ENCODE data around the gene PHPT1. TPM values are rescaled to one million over a fixed set of nuclear protein-coding genes. Genes with fewer than 3 reads are reported as not detected.
A peak's percentile ranks its signal among the peaks of the same experiment; 100 is the strongest.
"Not testable (repeated sequence)": the region's sequence is repeated elsewhere in the genome, so short reads cannot be mapped to it uniquely, and the experiment has no call there.

Gene PHPT1
- total and polyA plus RNA-seq, 2 donors = 66.5 to 85.7 TPM

DNA sequence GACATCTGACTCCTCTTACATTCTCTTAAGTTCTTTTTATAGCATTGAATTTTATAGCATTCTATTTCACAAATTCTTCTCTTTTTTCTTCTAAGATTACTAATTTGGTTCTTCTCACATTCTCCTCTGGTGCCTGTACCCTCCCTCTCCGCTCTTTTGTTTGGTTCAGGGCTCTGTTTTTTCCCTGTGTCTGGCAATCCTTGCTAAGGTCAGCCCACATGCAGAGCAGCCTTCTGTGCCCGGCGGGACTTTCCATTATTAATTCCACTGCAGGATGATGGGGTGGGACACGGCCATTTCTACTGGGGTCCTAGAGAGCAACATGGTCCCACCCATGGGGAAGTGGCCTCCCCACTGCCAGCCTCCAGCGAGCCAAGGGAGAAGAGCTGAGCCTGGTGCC lies 27.3 kb downstream of the PHPT1 start:
- no peak overlapping the region for H3K4me3 ChIP-seq (ENCODE audit: low read length in 2 of 2)
- peaks cover 0 to 15% of the 10 kb centered on the region in 2 donors for H3K9me3 ChIP-seq (ENCODE audit: control insufficient read depth in 2 of 2, insufficient read depth in 1 of 2, low read length in 1 of 2)
- peaks cover 0 to 3% of the 10 kb centered on the region in 2 donors for H3K4me1 ChIP-seq (ENCODE audit: control insufficient read depth in 2 of 2, insufficient read depth in 2 of 2, low read length in 2 of 2)
- H3K27me3 ChIP-seq (ENCODE audit: control insufficient read depth in 2 of 2, insufficient read depth in 1 of 2, low read length in 1 of 2) = peaks cover 0 to 6% of the 10 kb centered on the region in 2 donors
- H3K36me3 ChIP-seq (ENCODE audit: control insufficient read depth in 2 of 2, insufficient read depth in 2 of 2, low read length in 1 of 2) = no peaks in the 10 kb centered on the region
- WGBS = 94% methylated on average over 5 of the region's 5 CpGs
- no peak for DNase-seq (ENCODE audit: low read depth in 6 of 9, low spot score in 9 of 9)
- no peak overlapping the region for H3K27ac ChIP-seq (ENCODE audit: low read depth in 1 of 2, low read length in 1 of 2)

GRCh38 chr9:136880651-136881050 lies 31.4 kb downstream of the PHPT1 start:
- Histone ChIP-seq H3K36me3 (ENCODE audit: control insufficient read depth in 2 of 2, insufficient read depth in 2 of 2, low read length in 1 of 2) (no peaks in the 10 kb centered on the region), H3K27me3 (ENCODE audit: control insufficient read depth in 2 of 2, insufficient read depth in 1 of 2, low read length in 1 of 2) (peaks cover 0 to 6% of the 10 kb centered on the region in 2 donors), H3K9me3 (ENCODE audit: control insufficient read depth in 2 of 2, insufficient read depth in 1 of 2, low read length in 1 of 2) (peaks cover 0 to 4% of the 10 kb centered on the region in 2 donors), H3K4me1 (ENCODE audit: control insufficient read depth in 2 of 2, insufficient read depth in 2 of 2, low read length in 2 of 2) (peaks cover 3 to 27% of the 10 kb centered on the region in 2 donors), H3K4me3 (ENCODE audit: low read length in 2 of 2) (no peak overlapping the region), H3K27ac (ENCODE audit: low read depth in 1 of 2, low read length in 1 of 2) (no peak overlapping the region)
- 87% methylated on average over 11 of the region's 11 CpGs for WGBS
- no peak for DNase-seq (ENCODE audit: low read depth in 6 of 9, low spot score in 9 of 9)

GRCh38 chr9:136881691-136882108 lies 32.5 kb downstream of the PHPT1 start:
- peaks cover 3 to 28% of the 10 kb centered on the region in 2 donors for H3K4me1 ChIP-seq (ENCODE audit: control insufficient read depth in 2 of 2, insufficient read depth in 2 of 2, low read length in 2 of 2)
- DNase-seq (ENCODE audit: low read depth in 6 of 9, low spot score in 9 of 9) = peak in 1 of 9 donors; percentile 40
- H3K4me3 ChIP-seq (ENCODE audit: low read length in 2 of 2) = no peak overlapping the region
- peaks cover 0 to 4% of the 10 kb centered on the region in 2 donors for H3K9me3 ChIP-seq (ENCODE audit: control insufficient read depth in 2 of 2, insufficient read depth in 1 of 2, low read length in 1 of 2)
- peaks cover 0 to 3% of the 10 kb centered on the region in 2 donors for H3K27me3 ChIP-seq (ENCODE audit: control insufficient read depth in 2 of 2, insufficient read depth in 1 of 2, low read length in 1 of 2)
- H3K27ac ChIP-seq (ENCODE audit: low read depth in 1 of 2, low read length in 1 of 2) = peak overlapping the region; percentile 65 to 79
- 19% methylated on average over 9 of the region's 9 CpGs for WGBS
- H3K36me3 ChIP-seq (ENCODE audit: control insufficient read depth in 2 of 2, insufficient read depth in 2 of 2, low read length in 1 of 2) = no peaks in the 10 kb centered on the region

DNA sequence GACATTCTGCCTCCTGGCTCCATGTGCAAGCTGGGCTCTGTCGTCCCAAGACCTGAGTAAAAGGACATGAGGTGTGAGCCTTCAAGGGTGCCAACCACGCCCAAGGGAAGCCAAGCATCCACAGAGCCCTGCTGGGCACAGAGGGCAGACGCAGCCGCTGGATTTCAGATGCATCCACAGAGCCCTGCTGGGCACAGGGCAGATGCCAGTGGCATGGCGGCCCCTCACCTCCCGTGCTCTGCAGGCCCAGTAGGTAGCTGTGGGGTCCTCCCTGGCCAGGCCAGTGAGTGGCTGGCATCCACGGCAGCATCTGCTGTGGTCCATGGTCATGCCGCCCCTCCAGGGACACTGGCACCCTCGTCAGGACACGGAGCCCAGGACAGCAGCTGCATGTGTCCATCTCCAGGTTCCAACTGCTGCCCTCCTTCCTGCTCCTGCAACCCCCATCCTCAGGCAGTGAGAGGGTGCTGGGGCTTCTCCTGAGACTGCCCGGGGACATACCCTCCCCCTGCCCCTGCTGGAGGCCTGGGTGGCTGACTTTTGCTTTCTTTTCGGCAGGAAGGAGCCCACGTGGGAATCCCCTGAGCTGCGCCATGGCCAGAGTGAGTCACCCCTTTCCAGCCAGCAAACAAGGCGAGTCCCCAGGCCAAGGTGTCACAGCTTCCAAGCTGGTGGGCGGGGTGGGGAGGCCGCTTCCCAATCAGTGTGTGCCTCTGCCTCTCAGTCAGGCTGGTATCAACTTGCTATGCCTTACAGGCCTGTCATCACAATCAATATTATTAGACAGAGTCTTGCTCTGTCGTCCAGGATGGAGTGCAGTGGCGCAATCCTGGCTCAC lies 33.1 kb downstream of the PHPT1 start:
- H3K9me3 ChIP-seq (ENCODE audit: control insufficient read depth in 2 of 2, insufficient read depth in 1 of 2, low read length in 1 of 2) = peaks cover 0 to 4% of the 10 kb centered on the region in 2 donors
- H3K4me3 ChIP-seq (ENCODE audit: low read length in 2 of 2) = no peak overlapping the region
- peaks cover 7 to 33% of the 10 kb centered on the region in 2 donors for H3K4me1 ChIP-seq (ENCODE audit: control insufficient read depth in 2 of 2, insufficient read depth in 2 of 2, low read length in 2 of 2)
- peak in 2 of 9 donors; percentile 32 to 58 for DNase-seq (ENCODE audit: low read depth in 6 of 9, low spot score in 9 of 9)
- no peaks in the 10 kb centered on the region for H3K27me3 ChIP-seq (ENCODE audit: control insufficient read depth in 2 of 2, insufficient read depth in 1 of 2, low read length in 1 of 2)
- peak overlapping the region; percentile 1 to 79 for H3K27ac ChIP-seq (ENCODE audit: low read depth in 1 of 2, low read length in 1 of 2)
- no peaks in the 10 kb centered on the region for H3K36me3 ChIP-seq (ENCODE audit: control insufficient read depth in 2 of 2, insufficient read depth in 2 of 2, low read length in 1 of 2)
- WGBS = 60% methylated on average over 19 of the region's 19 CpGs

GRCh38 chr9:136882947-136883283 lies 33.7 kb downstream of the PHPT1 start:
- H3K27me3 ChIP-seq (ENCODE audit: control insufficient read depth in 2 of 2, insufficient read depth in 1 of 2, low read length in 1 of 2); H3K36me3 ChIP-seq (ENCODE audit: control insufficient read depth in 2 of 2, insufficient read depth in 2 of 2, low read length in 1 of 2); H3K9me3 ChIP-seq (ENCODE audit: control insufficient read depth in 2 of 2, insufficient read depth in 1 of 2, low read length in 1 of 2); DNase-seq (ENCODE audit: low read depth in 6 of 9, low spot score in 9 of 9); H3K4me3 ChIP-seq (ENCODE audit: low read length in 2 of 2): not testable (repeated sequence)
- Histone ChIP-seq H3K4me1 (ENCODE audit: control insufficient read depth in 2 of 2, insufficient read depth in 2 of 2, low read length in 2 of 2) (peaks cover 9 to 35% of the 10 kb centered on the region in 2 donors), H3K27ac (ENCODE audit: low read depth in 1 of 2, low read length in 1 of 2) (peak overlapping the region; percentile 19 to 36)
- WGBS = 95% methylated on average over 9 of the region's 9 CpGs

DNA sequence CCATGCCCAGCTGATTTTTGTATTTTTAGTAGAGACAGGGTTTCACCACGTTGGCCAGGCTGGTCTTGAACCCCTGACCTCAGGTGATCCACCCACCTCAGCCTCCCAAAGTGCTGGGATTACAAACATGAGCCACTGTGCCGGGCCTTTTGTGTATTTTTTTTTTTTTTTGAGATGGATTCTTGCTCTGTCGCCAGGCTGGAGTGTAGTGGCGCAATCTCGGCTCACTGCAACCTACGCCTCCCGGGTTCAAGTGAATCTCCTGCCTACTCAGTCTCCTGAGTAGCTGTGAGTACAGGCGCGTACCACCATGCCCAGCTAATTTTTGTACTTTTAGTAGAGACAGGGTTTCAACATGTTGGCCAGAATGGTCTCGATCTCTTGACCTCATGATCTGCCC lies 34.5 kb downstream of the PHPT1 start:
- not testable (repeated sequence) for H3K9me3 ChIP-seq (ENCODE audit: control insufficient read depth in 2 of 2, insufficient read depth in 1 of 2, low read length in 1 of 2); H3K27me3 ChIP-seq (ENCODE audit: control insufficient read depth in 2 of 2, insufficient read depth in 1 of 2, low read length in 1 of 2); DNase-seq (ENCODE audit: low read depth in 6 of 9, low spot score in 9 of 9); H3K27ac ChIP-seq (ENCODE audit: low read depth in 1 of 2, low read length in 1 of 2); H3K36me3 ChIP-seq (ENCODE audit: control insufficient read depth in 2 of 2, insufficient read depth in 2 of 2, low read length in 1 of 2); H3K4me3 ChIP-seq (ENCODE audit: low read length in 2 of 2)
- peaks cover 9 to 35% of the 10 kb centered on the region in 2 donors for H3K4me1 ChIP-seq (ENCODE audit: control insufficient read depth in 2 of 2, insufficient read depth in 2 of 2, low read length in 2 of 2)
- 95% methylated on average over 10 of the region's 10 CpGs for WGBS

- Histone ChIP-seq H3K27me3 (ENCODE audit: control insufficient read depth in 2 of 2, insufficient read depth in 1 of 2, low read length in 1 of 2) (no peaks in the 10 kb centered on the region), H3K4me1 (ENCODE audit: control insufficient read depth in 2 of 2, insufficient read depth in 2 of 2, low read length in 2 of 2) (peaks cover 9 to 35% of the 10 kb centered on the region in 2 donors), H3K4me3 (ENCODE audit: low read length in 2 of 2) (peak within 1 kb of the TSS; percentile 75 to 96), H3K36me3 (ENCODE audit: control insufficient read depth in 2 of 2, insufficient read depth in 2 of 2, low read length in 1 of 2) (peaks cover 7 to 10% of the 10 kb centered on the region in 2 donors), H3K27ac (ENCODE audit: low read depth in 1 of 2, low read length in 1 of 2) (peak within 1 kb of the TSS; percentile 77 to 87), H3K9me3 (ENCODE audit: control insufficient read depth in 2 of 2, insufficient read depth in 1 of 2, low read length in 1 of 2) (no peaks in the 10 kb centered on the region)
- DNase-seq (ENCODE audit: low read depth in 6 of 9, low spot score in 9 of 9) = peak; percentile 95 to 100 (median 99)
- under 1% methylated on average over 88 of the region's 88 CpGs for WGBS
These were observed 36.9 kb downstream of the PHPT1 start, which contains the start of gene TRAF2 for GRCh38 chr9:136885950-136886578. Gene TRAF2, plus strand, starts transcription at chr9:136886516. Its CDS starts 12,225 bp downstream, at chr9:136898741.

DNA sequence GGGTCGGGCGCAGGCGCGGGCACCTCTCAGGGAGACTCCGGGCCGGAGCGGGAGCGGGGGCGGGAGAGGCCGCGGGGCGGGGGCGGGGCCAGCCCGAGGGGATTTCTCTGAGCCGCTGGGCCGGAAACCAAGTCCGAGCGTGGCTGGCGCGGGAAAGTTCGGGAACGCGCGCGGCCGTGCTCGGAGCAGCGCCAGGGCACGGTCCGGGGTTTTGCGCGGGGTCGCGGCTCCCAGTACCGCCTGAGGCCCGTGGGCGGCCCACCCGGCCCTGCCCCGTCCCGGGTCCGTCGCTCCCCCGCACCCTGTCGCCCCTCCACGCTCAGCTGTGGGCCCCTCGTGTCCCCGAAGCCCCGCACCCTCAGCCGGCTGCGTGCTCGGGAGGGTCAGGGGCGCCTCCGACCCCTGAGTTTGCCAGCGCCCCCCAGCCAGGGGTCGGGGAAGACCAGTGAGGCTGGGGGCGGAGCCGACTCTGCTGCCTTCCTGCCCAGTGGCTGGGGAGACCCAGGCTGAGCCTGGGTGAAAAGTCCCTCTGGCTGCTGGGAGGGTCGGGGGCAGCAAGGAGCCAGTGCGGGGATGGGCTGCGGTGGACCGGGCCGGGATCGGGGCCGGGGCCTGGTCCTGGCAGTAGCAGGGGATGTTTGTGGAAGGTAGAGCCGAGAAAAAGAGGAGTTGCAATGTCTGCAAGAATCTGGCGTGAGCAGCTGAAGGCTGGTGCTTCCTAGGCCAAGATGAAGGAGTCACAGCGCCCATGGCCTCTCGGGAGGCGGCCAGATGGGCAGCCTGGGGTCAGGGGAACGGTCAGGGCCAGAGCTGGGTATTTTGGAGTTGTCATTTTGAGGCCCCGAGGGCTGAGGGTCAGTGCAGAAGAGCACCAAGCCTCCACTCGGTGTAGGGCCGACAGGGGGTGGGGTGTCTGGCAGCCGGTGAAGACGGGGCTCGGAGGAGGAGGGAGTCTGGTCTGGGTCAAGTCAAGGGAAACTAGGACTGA lies 37.7 kb downstream of the PHPT1 start:
- DNase-seq (ENCODE audit: low read depth in 6 of 9, low spot score in 9 of 9) = peak in 3 of 9 donors; percentile 22 to 53 (median 37)
- Histone ChIP-seq H3K9me3 (ENCODE audit: control insufficient read depth in 2 of 2, insufficient read depth in 1 of 2, low read length in 1 of 2) (no peaks in the 10 kb centered on the region), H3K27me3 (ENCODE audit: control insufficient read depth in 2 of 2, insufficient read depth in 1 of 2, low read length in 1 of 2) (no peaks in the 10 kb centered on the region), H3K36me3 (ENCODE audit: control insufficient read depth in 2 of 2, insufficient read depth in 2 of 2, low read length in 1 of 2) (peaks cover 7 to 10% of the 10 kb centered on the region in 2 donors), H3K4me1 (ENCODE audit: control insufficient read depth in 2 of 2, insufficient read depth in 2 of 2, low read length in 2 of 2) (peaks cover 6 to 28% of the 10 kb centered on the region in 2 donors), H3K4me3 (ENCODE audit: low read length in 2 of 2) (peak overlapping the region; percentile 75 to 96), H3K27ac (ENCODE audit: low read depth in 1 of 2, low read length in 1 of 2) (peak overlapping the region; percentile 77 to 87)
- 3% methylated on average over 76 of the region's 76 CpGs for WGBS
